Measurements from ENCODE around the gene DCDC2B. TPM values are rescaled to one million over a fixed set of nuclear protein-coding genes. Genes with fewer than 3 reads are reported as not detected.
A peak's percentile ranks its signal among the peaks of the same experiment; 100 is the strongest.

The DCDC2B gene
- total and polyA plus RNA-seq, 8 donors: 1.6 to 3.8 (median 2.6) TPM; not detected in 1

- no peaks in the 10 kb centered on the region for H3K27me3 ChIP-seq
- no peak overlapping the region for H3K4me3 ChIP-seq
- ATAC-seq (no peak), DNase-seq (no peak)
- TF ChIP-seq, protein P1, sequence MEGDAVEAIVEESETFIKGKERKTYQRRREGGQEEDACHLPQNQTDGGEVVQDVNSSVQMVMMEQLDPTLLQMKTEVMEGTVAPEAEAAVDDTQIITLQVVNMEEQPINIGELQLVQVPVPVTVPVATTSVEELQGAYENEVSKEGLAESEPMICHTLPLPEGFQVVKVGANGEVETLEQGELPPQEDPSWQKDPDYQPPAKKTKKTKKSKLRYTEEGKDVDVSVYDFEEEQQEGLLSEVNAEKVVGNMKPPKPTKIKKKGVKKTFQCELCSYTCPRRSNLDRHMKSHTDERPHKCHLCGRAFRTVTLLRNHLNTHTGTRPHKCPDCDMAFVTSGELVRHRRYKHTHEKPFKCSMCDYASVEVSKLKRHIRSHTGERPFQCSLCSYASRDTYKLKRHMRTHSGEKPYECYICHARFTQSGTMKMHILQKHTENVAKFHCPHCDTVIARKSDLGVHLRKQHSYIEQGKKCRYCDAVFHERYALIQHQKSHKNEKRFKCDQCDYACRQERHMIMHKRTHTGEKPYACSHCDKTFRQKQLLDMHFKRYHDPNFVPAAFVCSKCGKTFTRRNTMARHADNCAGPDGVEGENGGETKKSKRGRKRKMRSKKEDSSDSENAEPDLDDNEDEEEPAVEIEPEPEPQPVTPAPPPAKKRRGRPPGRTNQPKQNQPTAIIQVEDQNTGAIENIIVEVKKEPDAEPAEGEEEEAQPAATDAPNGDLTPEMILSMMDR (IDR thresholded peaks at IDR 0.05): no peak
- no peaks in the 10 kb centered on the region for H3K4me1 ChIP-seq
- H3K9me3 ChIP-seq: no peaks in the 10 kb centered on the region
- intact Hi-C loops (cut with DNase I): no loop called here
- no peak overlapping the region for H3K27ac ChIP-seq
- H3K36me3 ChIP-seq: peaks cover 0 to 64% of the 10 kb centered on the region in 2 donors
These were observed 36.2 kb upstream of the DCDC2B start for GRCh38 chr1:32172621-32173245.

- no peaks in the 10 kb centered on the region for H3K27me3 ChIP-seq
- H3K9me3 ChIP-seq: no peaks in the 10 kb centered on the region
- peak overlapping the region; percentile 94 to 95 for H3K27ac ChIP-seq
- H3K4me3 ChIP-seq: peak overlapping the region in 1 of 2 donors; percentile 80
- H3K36me3 ChIP-seq: peaks cover 0 to 27% of the 10 kb centered on the region in 2 donors
- H3K4me1 ChIP-seq: peaks cover 21 to 45% of the 10 kb centered on the region in 2 donors
- DNase-seq (no peak), ATAC-seq (no peak)
- TF ChIP-seq, protein P1 (IDR thresholded peaks at IDR 0.05): no peak
- intact Hi-C loops (cut with DNase I): no loop called here
These were observed 30.3 kb upstream of the DCDC2B start for GRCh38 chr1:32178380-32179192.

DNA sequence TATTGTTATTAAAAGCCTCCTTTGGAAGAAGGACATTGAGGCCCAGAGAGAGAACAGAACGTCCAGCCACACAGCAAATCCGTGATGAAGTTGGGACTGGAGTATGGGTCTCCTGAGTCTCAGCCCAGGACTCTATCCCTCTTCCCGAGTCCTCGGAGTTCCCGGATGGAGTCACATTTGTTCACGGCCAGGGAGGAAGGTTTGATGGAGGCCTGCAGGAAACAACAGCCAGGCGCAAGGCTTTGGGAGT lies 29.8 kb upstream of the DCDC2B start:
- H3K27me3 ChIP-seq: no peaks in the 10 kb centered on the region
- TF ChIP-seq, protein P1 (IDR thresholded peaks at IDR 0.05): no peak
- peak overlapping the region; percentile 62 to 80 for H3K4me3 ChIP-seq
- H3K4me1 ChIP-seq: peaks cover 21 to 51% of the 10 kb centered on the region in 2 donors
- DNase-seq: no peak
- no peaks in the 10 kb centered on the region for H3K9me3 ChIP-seq
- peaks cover 0 to 27% of the 10 kb centered on the region in 2 donors for H3K36me3 ChIP-seq
- H3K27ac ChIP-seq: peak overlapping the region; percentile 94 to 95
- intact Hi-C loops (cut with DNase I): no loop called here
- ATAC-seq: peak; percentile 9

GRCh38 chr1:32179443-32180185 lies 29.3 kb upstream of the DCDC2B start, which contains the start of gene TXLNA:
Gene TXLNA, plus strand, starts transcription at chr1:32179675. Its CDS starts 671 bp downstream, at chr1:32180346.
- intact Hi-C loops (cut with DNase I): no loop called here
- ATAC-seq (peak; percentile 95), DNase-seq (peak; percentile 87 to 99 (median 94))
- Histone ChIP-seq H3K27me3 (no peaks in the 10 kb centered on the region), H3K36me3 (peaks cover 0 to 32% of the 10 kb centered on the region in 2 donors), H3K9me3 (no peaks in the 10 kb centered on the region), H3K27ac (peak within 1 kb of the TSS; percentile 94 to 95), H3K4me3 (peak within 1 kb of the TSS; percentile 62 to 80), H3K4me1 (peaks cover 21 to 56% of the 10 kb centered on the region in 2 donors)
- TF ChIP-seq, protein P1 (IDR thresholded peaks at IDR 0.05): no peak

All from left lung (tissue), 10 donors.